LoVo (cell line): ENCODE measurements around the gene NOP9.

Experiments used
- DNase-seq: peaks from one replicate; pipeline ENCODE4 v3.0.0-alpha.2; 2016; ENCODE audit warnings: low spot score

NOP9 gene

GRCh38 chr14:24309538-24310264 lies 10.1 kb downstream of the NOP9 start, which contains the start of gene LTB4R2:
Gene LTB4R2 (plus strand): TSS chr14:24310140. CDS start chr14:24310665, 525 bp downstream.
- DNase-seq, result no peak

- no peak for DNase-seq
These were observed 10.6 kb downstream of the NOP9 start for GRCh38 chr14:24310265-24310645.

- no peak for DNase-seq
These were observed 11.3 kb downstream of the NOP9 start, which contains the start of gene LTB4R for GRCh38 chr14:24310646-24311604. Gene LTB4R (plus strand): TSS chr14:24311502. CDS start chr14:24315652, 4,150 bp downstream.

- DNase-seq, result no peak
These were observed 12.4 kb downstream of the NOP9 start for GRCh38 chr14:24311837-24312615.

GRCh38 chr14:24312736-24313507 lies 13.3 kb downstream of the NOP9 start:
- DNase-seq, result no peak

- DNase-seq, result no peak
These were observed 14.3 kb downstream of the NOP9 start for GRCh38 chr14:24313913-24314312.

- no peak for DNase-seq
These were observed 14.9 kb downstream of the NOP9 start for GRCh38 chr14:24314377-24315193.

- no peak for DNase-seq
These were observed 15.7 kb downstream of the NOP9 start for GRCh38 chr14:24315243-24315806.

- DNase-seq, result peak; percentile 20
These were observed 16.4 kb downstream of the NOP9 start for GRCh38 chr14:24315807-24316596.

- DNase-seq, result no peak
These were observed 16.9 kb downstream of the NOP9 start for GRCh38 chr14:24316597-24316950.

- no peak for DNase-seq
These were observed 17.7 kb downstream of the NOP9 start for GRCh38 chr14:24317141-24317928.

- DNase-seq, result no peak
These were observed 21.7 kb downstream of the NOP9 start for GRCh38 chr14:24321212-24321975.

GRCh38 chr14:24322672-24323071 lies 23.0 kb downstream of the NOP9 start:
- no peak for DNase-seq

- no peak for DNase-seq
These were observed 23.7 kb downstream of the NOP9 start for GRCh38 chr14:24323341-24323740.

GRCh38 chr14:24324024-24324423 lies 24.4 kb downstream of the NOP9 start:
- DNase-seq, result no peak

- no peak for DNase-seq
These were observed 25.4 kb downstream of the NOP9 start for GRCh38 chr14:24325041-24325530.

- DNase-seq, result no peak
These were observed 26.3 kb downstream of the NOP9 start for GRCh38 chr14:24325963-24326362.

- no peak for DNase-seq
These were observed 27.7 kb downstream of the NOP9 start for GRCh38 chr14:24327303-24327702.
